Calu3 (cell line): ENCODE results near the gene SLC25A36. TPM values are rescaled to one million over a fixed set of nuclear protein-coding genes. Genes with fewer than 3 reads are reported as not detected.

Source experiments
- BruUV-seq: library from RNA; stranded (reverse); fragments of 400-500 nt; replicated peaks from 2 replicates; lab custom pipeline; 2021; lab: Mats Ljungman, UMichigan
- CTCF ChIA-PET: fragments of 300-600 bp; sonication (Branson Sonifier 250); formaldehyde crosslinking; loops from one replicate; lab custom pipeline; 2022; ENCODE audit warnings: antibody characterized with exemption; lab: Charles Lee
- DNase-seq: peaks from one replicate; pipeline ENCODE4 v3.0.0; 2022
- H3K27ac Mint-ChIP-seq: one replicate; pipeline ENCODE4 v1.8.0; 2022; ENCODE audit warnings: mixed read lengths; ENCODE audit not compliant: unreplicated experiment
- H3K27me3 Mint-ChIP-seq: one replicate; pipeline ENCODE4 v1.8.0; 2022; ENCODE audit warnings: mixed read lengths; ENCODE audit not compliant: unreplicated experiment
- H3K36me3 Mint-ChIP-seq: one replicate; pipeline ENCODE4 v1.8.0; 2022; ENCODE audit warnings: mild to moderate bottlenecking, moderate library complexity, mixed read lengths; ENCODE audit not compliant: insufficient read depth, unreplicated experiment
- H3K4me1 Mint-ChIP-seq: one replicate; pipeline ENCODE4 v1.8.0; 2022; ENCODE audit warnings: mild to moderate bottlenecking, low read depth, mixed read lengths; ENCODE audit not compliant: unreplicated experiment
- H3K4me3 Mint-ChIP-seq: one replicate; pipeline ENCODE4 v1.8.0; 2022; ENCODE audit warnings: mild to moderate bottlenecking, low read depth, moderate library complexity, mixed read lengths; ENCODE audit not compliant: unreplicated experiment
- H3K9me3 Mint-ChIP-seq: one replicate; pipeline ENCODE4 v1.8.0; 2022; ENCODE audit warnings: low read depth, mixed read lengths; ENCODE audit not compliant: unreplicated experiment
- CTCF ChIP-seq: fragments of 200-600 bp; IDR thresholded peaks from one replicate; pipeline ENCODE4 v1.8.0; 2022; ENCODE audit warnings: antibody characterized with exemption; ENCODE audit not compliant: unreplicated experiment
- intact Hi-C: fragments of 100-400 bp; cut with micrococcal nuclease; formaldehyde crosslinking; loops from one replicate; pipeline ENCODE4 v1.10.0; 2022; ENCODE audit not compliant: unreplicated experiment
- total RNA-seq: library from RNA; stranded (reverse); gene quantifications from 2 replicates; pipeline ENCODE4 v1.2.3, GENCODE V29; 2022

Gene SLC25A36
- total RNA-seq, 1 experiment from 2014 or later = 114 TPM

DNA sequence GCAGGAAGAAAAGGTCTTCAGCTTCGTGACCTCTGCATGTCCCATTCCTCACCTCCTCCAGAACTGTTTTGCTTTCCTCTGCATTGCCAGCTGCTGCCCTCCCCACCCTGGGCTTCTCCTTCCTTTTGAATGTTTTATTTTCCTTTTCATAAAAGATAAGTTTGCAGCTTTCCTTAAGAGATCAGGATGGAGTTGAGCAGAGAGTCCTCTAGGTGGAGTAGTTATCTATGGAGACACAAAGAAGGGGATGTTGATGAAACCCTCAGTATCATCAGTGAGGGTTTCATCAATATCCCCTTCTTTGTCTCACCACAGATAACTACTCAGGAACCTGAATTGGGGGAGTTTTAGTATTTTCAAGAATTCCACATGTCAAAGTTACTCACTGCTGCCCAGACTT lies 19.0 kb upstream of the SLC25A36 start:
- CTCF ChIA-PET = interaction anchor here (0.6 to 1.6 kb wide), 11 partner anchors 10 to 270 kb away, joined by 3 to 8 read pairs (median 3); no protein-coding TSS in a partner anchor
- H3K9me3 Mint-ChIP-seq = no peaks in the 10 kb centered on the region
- no peaks in the 10 kb centered on the region for H3K4me1 Mint-ChIP-seq
- BruUV-seq = no TSS peak
- TF ChIP-seq CTCF = peak; percentile 61
- peaks cover 44% of the 10 kb centered on the region for H3K27me3 Mint-ChIP-seq
- no peak overlapping the region for H3K4me3 Mint-ChIP-seq
- DNase-seq = no peak
- no peak overlapping the region for H3K27ac Mint-ChIP-seq
- intact Hi-C loops = loop anchor here (1.0 kb wide), 2 partner anchors 51 to 183 kb away; no protein-coding TSS in a partner anchor
- H3K36me3 Mint-ChIP-seq = no peaks in the 10 kb centered on the region

- Mint-ChIP-seq H3K4me1 (no peaks in the 10 kb centered on the region), H3K9me3 (no peaks in the 10 kb centered on the region), H3K36me3 (no peaks in the 10 kb centered on the region), H3K27me3 (peaks cover 35% of the 10 kb centered on the region), H3K27ac (no peak overlapping the region), H3K4me3 (no peak overlapping the region)
- CTCF ChIA-PET = interaction anchor here (1.2 to 1.4 kb wide), 2 partner anchors 20 to 25 kb away, joined by 3 read pairs; no protein-coding TSS in a partner anchor
- no TSS peak for BruUV-seq
- no peak for TF ChIP-seq CTCF
- no peak for DNase-seq
- intact Hi-C loops = no loop called here
These were observed 17.4 kb upstream of the SLC25A36 start for GRCh38 chr3:140924097-140924873.

DNA sequence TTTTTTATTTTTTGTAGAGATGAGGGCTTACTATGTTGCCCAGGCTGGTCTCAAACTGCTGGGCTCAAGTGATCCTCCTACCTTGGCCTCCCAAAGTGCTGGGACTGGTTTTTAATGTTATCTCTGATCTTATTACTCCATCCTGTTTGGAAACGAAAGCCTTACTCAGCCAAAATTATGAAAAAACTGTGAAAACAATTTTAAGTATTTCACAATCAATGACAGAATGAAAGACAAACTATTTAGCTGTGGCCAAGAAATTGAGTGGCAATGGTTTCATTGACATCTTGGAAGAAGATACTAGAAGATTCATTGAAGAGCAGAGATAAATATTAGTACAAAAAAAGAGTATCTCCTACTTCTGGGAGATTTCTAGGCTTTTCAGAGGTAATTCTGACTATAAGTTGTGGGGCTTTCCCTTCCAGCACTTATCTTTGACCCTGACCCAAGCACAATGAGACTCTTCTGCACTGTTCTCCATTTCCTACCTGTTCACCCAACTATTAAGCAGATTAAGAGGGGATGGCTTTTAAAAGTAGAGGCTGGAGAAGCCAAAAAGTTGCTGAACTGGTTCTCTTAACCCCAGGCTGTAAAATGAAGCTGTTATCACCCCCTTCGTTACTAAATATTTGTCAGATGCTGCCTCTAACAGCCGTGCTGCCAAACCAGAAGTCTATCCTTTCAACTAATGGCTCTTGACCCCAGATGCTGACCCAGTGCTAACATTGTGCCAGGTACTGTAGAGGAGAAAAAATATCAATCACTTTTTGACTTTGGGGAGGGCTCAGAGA lies 14.2 kb upstream of the SLC25A36 start:
- no peak for DNase-seq
- no peaks in the 10 kb centered on the region for H3K9me3 Mint-ChIP-seq
- no peak for TF ChIP-seq CTCF
- no peaks in the 10 kb centered on the region for H3K4me1 Mint-ChIP-seq
- no peaks in the 10 kb centered on the region for H3K36me3 Mint-ChIP-seq
- BruUV-seq = no TSS peak
- intact Hi-C loops = no loop called here
- CTCF ChIA-PET = no interaction called here
- no peak overlapping the region for H3K27ac Mint-ChIP-seq
- H3K27me3 Mint-ChIP-seq = peaks cover 16% of the 10 kb centered on the region
- H3K4me3 Mint-ChIP-seq = no peak overlapping the region

- Mint-ChIP-seq H3K9me3 (no peaks in the 10 kb centered on the region), H3K4me3 (no peak overlapping the region), H3K27ac (no peak overlapping the region), H3K27me3 (peaks cover 22% of the 10 kb centered on the region), H3K36me3 (no peaks in the 10 kb centered on the region), H3K4me1 (no peaks in the 10 kb centered on the region)
- CTCF ChIA-PET = interaction anchor here (0.6 kb wide), 1 partner anchor 13 kb away, joined by 4 read pairs; no protein-coding TSS in a partner anchor
- no TSS peak for BruUV-seq
- DNase-seq = no peak
- intact Hi-C loops = no loop called here
- TF ChIP-seq CTCF = no peak
These were observed 12.2 kb upstream of the SLC25A36 start for GRCh38 chr3:140929446-140929845.
